Motor neuron (in vitro differentiated cells): ENCODE measurements around the gene MACROH2A1. TPM values are rescaled to one million over a fixed set of nuclear protein-coding genes. Genes with fewer than 3 reads are reported as not detected.

ENCODE experiments used
- ATAC-seq, 8 experiments: fragments of 200-7000 bp; cut with Tn5 transposase; replicated peaks in 6 of 8; 2 replicates each; pipeline ENCODE4 v1.8.0; 2021; ENCODE audit warnings: mild to moderate bottlenecking in 8 of 8, moderate library complexity in 8 of 8
- H3K27ac ChIP-seq, 2 donors: fragments of 250-450 bp; sonication (Bioruptor Pico); 2 replicates each; pipeline ENCODE4 v1.9.0; 2021; ENCODE audit warnings: antibody characterized with exemption in 2 of 2, mild to moderate bottlenecking in 2 of 2, moderate library complexity in 1 of 2
- H3K4me1 ChIP-seq, 2 donors: fragments of 250-450 bp; sonication (Bioruptor Pico); replicated peaks in 1 of 2; 2 replicates each; pipeline ENCODE4 v1.6.1; 2021; ENCODE audit warnings: antibody characterized with exemption in 2 of 2, mild to moderate bottlenecking in 2 of 2, moderate library complexity in 1 of 2
- H3K4me3 ChIP-seq, 5 donors: fragments of 250-450 bp; sonication (Bioruptor Pico); 2 replicates each; pipeline ENCODE4 v1.9.0; 2021; ENCODE audit warnings: antibody characterized with exemption in 5 of 5, mild to moderate bottlenecking in 5 of 5, moderate library complexity in 4 of 5
- WGBS, 10 experiments: fragments of 450-650 bp; shearing (Covaris generic); methylation state at CpG; one replicate each; pipeline ENCODE4 v1.0.0; 2022; 5-methylcytosine and 5-hydroxymethylcytosine counted together
- in situ Hi-C, 9 experiments: fragments of 400-800 bp; cut with MboI; loops; one replicate each; pipeline ENCODE4 v1.15.0; 2021; ENCODE audit warnings: low sequenced_read_pairs in 9 of 9, low pct_unique_long_range_greater_than_20kb in 2 of 9; ENCODE audit not compliant: unreplicated experiment in 9 of 9
- total RNA-seq, 8 experiments: library from RNA; unstranded; fragments of 300-600 nt; gene quantifications; 2 replicates each; pipeline versions ENCODE4 v1.2.3 to v1.2.4, GENCODE V29; 2022

The MACROH2A1 gene
- total RNA-seq, 8 experiments from 2014 or later = 69.6 to 273 (median 126) TPM

DNA sequence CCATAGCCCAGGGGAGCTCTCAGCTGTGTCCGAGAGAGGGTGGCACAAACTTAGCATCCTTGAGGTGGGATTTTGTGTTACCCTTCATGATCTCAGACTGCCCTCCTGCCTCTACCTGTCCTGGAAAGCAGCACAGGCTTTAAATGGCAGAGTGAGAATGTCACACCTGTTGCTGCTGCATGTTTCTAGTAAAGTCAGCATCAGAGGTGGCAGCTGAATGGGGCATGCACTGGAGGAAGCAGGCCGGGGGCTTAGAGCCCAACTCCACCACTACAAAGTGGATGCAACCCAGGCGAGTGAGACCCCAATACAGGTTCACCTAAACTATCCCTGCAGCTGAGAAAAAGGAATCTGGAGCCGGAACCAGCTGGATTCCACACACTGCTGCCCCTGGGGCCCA, 51.6 kb downstream of the MACROH2A1 start:
- ATAC-seq = no peak
- no peaks in the 10 kb centered on the region for H3K4me1 ChIP-seq
- no peak overlapping the region for H3K27ac ChIP-seq
- H3K4me3 ChIP-seq = no peak overlapping the region
- in situ Hi-C loops = loop anchor here in 1 of 9 experiments (25.0 kb wide), 1 partner anchor 310 kb away; the partner anchor contains the start of gene PITX1
- WGBS, 10 experiments = 83 to 100% (median 94%) methylated on average over 1 to 4 of the region's 4 CpGs; no CpG with 5 or more reads in 4 of the 10 experiments

DNA sequence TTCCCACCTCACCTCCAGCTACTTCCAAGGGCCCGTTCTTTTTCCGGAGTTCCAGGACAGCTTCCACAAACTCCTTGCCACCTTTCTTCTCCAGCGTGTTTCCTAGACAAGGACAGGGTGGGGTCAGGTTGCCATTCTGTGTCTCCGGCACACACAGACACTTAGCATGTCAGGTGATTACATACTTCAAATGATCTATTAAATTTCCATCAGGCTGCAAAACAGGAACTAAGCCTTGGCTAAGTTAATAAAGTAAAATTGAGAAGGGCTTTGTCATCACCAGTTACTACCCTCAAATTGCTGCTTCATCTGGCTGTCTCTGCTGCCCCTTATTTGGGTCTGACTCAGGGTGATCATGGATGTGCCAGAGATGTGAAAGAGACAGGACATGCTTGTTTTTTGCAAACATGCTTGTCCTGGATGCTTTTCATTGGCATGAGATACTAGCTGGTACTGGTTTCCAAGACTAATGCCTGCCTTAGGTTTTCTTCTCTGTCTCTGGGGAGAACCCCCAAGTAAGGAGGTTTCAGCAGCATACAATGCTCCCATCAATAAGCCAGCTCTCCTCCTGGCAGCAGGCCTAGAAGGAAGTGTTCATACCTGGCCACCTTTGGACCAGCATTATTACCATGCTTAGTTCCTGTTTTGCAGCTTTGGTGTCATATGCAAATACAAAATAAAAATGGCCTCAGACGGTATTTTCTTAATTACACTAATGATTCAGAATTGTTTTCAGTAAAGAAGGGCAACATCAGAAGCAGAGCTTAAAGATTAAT, 52.9 kb downstream of the MACROH2A1 start:
- no peak overlapping the region for H3K27ac ChIP-seq
- in situ Hi-C loops = loop anchor here in 1 of 9 experiments (25.0 kb wide), 1 partner anchor 309 kb away; the partner anchor contains the start of gene PITX1
- no peak for ATAC-seq
- H3K4me3 ChIP-seq = no peak overlapping the region
- H3K4me1 ChIP-seq = no peaks in the 10 kb centered on the region
- WGBS, 10 experiments = 0 to 100% (median 93%) methylated on average over 1 to 5 of the region's 5 CpGs; no CpG with 5 or more reads in 3 of the 10 experiments

DNA sequence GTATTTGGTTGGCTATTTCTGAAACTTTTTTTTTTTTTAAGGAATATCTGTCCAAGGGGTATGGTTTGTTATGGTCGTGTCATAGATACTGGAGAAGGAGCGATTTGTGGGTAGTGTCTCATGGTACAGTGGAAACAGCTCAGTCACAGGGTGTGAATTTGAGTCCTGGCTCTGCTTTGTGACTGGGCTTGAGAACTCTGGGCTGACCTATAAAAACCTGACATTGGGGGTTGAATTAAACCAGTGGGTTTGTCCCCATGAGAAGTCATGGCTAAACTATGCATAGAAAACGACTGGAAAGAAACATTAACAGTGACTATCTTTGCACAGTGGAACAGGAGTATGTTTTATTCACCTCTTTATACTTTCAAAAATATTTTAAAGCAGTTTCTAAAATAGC, 54.7 kb downstream of the MACROH2A1 start:
- no peaks in the 10 kb centered on the region for H3K4me1 ChIP-seq
- no peak overlapping the region for H3K4me3 ChIP-seq
- peak in 2 of 8 experiments; percentile 69 to 71 for ATAC-seq
- in situ Hi-C loops = loop anchor here in 1 of 9 experiments (25.0 kb wide), 1 partner anchor 307 kb away; the partner anchor contains the start of gene PITX1
- WGBS, 10 experiments = 0 to 88% (median 53%) methylated on average over 1 to 3 of the region's 3 CpGs; no CpG with 5 or more reads in 2 of the 10 experiments
- H3K27ac ChIP-seq = no peak overlapping the region

DNA sequence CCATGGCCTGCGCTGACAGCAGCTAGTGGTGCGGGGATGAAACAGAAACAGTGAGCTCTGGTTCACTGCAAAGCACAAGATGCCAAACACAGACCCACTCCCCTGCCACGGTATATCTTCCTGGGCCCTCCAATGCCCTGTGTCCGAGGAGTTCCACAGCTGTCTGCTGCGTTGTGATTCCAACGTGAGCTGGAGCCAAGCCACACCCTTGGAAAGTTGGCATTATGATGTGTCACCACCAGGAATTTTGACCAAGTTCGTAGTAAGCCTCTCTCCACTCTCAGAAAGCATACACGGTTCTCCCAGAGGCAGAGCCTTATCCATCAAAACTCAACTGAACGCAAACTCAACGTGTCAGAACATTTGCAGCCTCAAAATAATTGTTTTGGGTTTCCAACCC, 55.6 kb downstream of the MACROH2A1 start:
- peak in 1 of 8 experiments; percentile 38 for ATAC-seq
- in situ Hi-C loops = loop anchor here in 1 of 9 experiments (25.0 kb wide), 1 partner anchor 306 kb away; the partner anchor contains the start of gene PITX1
- no peak overlapping the region for H3K27ac ChIP-seq
- H3K4me1 ChIP-seq = no peaks in the 10 kb centered on the region
- WGBS, 10 experiments = 26 to 100% (median 94%) methylated on average over 3 to 10 of the region's 10 CpGs; no CpG with 5 or more reads in 3 of the 10 experiments
- no peak overlapping the region for H3K4me3 ChIP-seq

DNA sequence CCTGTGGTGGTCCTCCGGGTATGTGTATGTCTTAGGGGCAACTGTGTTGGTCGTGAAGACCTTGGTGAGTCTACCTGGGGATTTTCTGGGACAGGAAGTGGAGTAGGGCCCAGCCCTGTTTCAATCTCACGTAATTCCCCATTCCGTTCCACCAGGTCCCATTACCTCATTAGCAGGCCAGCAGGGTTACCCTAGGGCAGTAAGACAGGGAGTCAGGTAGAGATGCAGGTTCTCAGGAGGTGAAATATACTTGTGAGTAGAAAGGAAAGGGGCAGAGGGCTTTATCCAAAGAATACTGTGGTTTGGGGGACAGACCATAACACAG, 56.5 kb downstream of the MACROH2A1 start:
- H3K4me1 ChIP-seq = no peaks in the 10 kb centered on the region
- 80 to 100% (median 100%) methylated on average over 1 to 2 of the region's 4 CpGs; no CpG with 5 or more reads in 5 of the 10 experiments for WGBS, 10 experiments
- in situ Hi-C loops = loop anchor here in 1 of 9 experiments (25.0 kb wide), 1 partner anchor 305 kb away; the partner anchor contains the start of gene PITX1
- ATAC-seq = no peak
- no peak overlapping the region for H3K4me3 ChIP-seq
- no peak overlapping the region for H3K27ac ChIP-seq

DNA sequence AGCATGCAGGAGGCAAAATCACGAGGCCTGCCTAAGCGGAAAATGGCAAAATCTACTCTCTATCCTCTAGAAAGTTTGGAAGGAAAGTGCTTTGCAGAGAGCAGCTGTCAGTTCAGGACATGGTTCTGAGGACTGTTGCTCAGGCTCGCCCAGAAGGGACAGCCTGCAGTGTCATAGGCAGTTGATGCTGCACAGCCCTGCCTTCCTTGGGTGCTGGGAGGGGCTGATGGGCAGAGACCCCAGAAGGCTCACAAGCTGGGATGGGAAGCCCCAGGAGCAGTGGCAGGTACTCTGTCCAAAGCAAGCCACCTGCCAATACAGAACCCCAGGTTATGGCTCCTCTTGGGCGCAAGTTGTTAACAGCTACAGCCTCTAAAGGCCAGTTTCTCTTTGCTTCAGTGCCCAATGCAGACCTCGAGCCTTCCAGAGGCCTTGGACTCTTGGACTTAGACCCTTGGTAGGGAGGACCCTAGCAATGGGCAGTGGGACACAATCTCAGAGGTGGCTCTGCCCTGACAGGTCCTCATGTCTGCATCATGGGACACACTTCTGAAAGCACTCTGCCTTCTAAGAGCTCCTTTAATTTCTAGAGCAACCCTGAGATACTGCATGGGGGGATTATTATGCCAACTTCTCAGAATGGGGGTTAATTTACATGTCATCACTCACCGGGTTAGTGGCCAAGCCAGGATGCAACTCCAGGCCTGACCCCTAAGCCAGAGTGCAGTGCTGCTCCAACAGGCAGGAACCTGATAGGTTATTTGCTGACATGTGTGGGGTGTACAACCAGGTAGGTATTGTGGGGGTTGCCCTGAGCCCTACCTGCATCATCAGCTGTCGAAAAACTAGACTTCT, 57.1 kb downstream of the MACROH2A1 start:
- H3K4me1 ChIP-seq = no peaks in the 10 kb centered on the region
- ATAC-seq = no peak
- H3K4me3 ChIP-seq = no peak overlapping the region
- no peak overlapping the region for H3K27ac ChIP-seq
- WGBS, 10 experiments = 60 to 100% (median 93%) methylated on average over 1 to 5 of the region's 7 CpGs; no CpG with 5 or more reads in 4 of the 10 experiments
- in situ Hi-C loops = loop anchor here in 1 of 9 experiments (25.0 kb wide), 1 partner anchor 305 kb away; the partner anchor contains the start of gene PITX1

DNA sequence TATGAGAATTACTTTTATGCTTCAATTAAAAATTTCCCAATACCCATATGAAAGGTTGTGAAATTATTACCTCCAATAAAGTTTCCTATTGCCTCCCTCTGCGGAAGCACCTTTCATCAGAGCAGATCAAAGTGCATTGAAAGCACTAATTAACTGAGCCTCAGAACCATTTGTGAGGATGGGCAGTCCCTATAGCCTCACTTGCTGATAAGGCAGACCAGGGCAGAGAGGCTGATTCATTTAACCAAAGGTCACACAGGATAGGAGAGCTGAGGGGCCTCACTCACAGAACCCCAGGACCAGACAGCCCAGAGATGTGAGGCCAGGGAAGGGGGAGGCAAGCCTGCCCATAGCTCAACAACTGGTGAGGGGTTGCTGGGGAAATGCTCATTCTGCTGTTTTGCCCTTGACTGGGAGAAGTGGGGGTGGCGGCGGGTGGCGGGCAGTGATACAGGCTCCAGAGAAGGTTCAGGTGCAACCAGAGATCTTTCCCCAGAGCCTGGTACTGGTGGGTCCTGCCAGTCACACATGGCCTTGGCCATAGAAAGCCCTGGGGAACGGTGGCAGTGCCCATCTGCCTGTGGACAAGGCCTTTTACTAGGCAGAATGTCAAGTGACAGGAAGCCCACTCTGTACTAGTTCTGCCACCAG, 57.9 kb downstream of the MACROH2A1 start:
- H3K4me3 ChIP-seq = no peak overlapping the region
- WGBS, 10 experiments = 80 to 100% (median 96%) methylated on average over 1 to 4 of the region's 5 CpGs; no CpG with 5 or more reads in 4 of the 10 experiments
- H3K4me1 ChIP-seq = no peaks in the 10 kb centered on the region
- H3K27ac ChIP-seq = no peak overlapping the region
- no peak for ATAC-seq
- in situ Hi-C loops = loop anchor here in 1 of 9 experiments (25.0 kb wide), 1 partner anchor 304 kb away; the partner anchor contains the start of gene PITX1

DNA sequence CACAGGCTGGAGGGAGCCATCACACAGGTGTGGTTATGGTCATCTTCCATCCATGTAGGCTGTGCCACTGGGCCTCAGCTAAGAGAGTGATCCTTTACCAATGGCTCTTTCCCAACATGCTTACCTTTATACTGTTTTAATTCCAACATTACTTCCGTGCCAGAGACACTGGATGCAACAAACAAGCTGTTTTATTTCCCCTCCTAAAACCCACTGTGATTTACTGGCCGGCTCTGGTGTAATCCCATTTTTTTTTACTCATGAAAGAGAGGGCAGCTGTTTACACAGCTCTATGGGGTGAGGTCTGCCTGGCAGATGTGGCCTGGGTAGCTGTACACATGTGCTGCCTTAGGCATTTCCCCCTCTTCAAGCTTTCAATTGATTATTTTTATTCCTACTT, 58.5 kb downstream of the MACROH2A1 start:
- Histone ChIP-seq H3K27ac (no peak overlapping the region), H3K4me3 (no peak overlapping the region), H3K4me1 (no peaks in the 10 kb centered on the region)
- 29 to 100% (median 80%) methylated on average over 1 to 2 of the region's 2 CpGs; no CpG with 5 or more reads in 2 of the 10 experiments for WGBS, 10 experiments
- ATAC-seq = peak in 1 of 8 experiments; percentile 41
- in situ Hi-C loops = loop anchor here in 1 of 9 experiments (25.0 kb wide), 1 partner anchor 303 kb away; the partner anchor contains the start of gene PITX1

DNA sequence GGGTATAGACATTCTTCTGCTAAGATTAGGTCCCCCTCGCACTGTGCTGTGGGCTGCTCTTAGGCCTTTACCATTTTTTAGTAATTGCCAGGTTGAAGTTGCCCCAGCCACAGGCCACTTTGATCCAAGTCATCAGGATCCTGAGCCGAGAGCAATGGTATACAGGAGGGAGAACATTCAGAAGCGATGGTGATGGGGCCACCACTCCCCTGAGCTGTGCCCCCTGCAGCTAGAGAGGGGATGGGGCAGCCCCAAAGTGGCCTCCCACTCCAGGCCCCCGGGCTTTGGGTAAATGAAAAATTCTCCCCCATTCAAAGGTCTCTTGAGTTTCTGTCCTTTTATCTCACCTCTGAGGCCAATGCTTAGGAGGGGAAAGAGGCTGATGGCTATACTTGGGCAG, 59.4 kb downstream of the MACROH2A1 start:
- WGBS, 10 experiments = 80 to 100% (median 100%) methylated on average over 1 to 2 of the region's 4 CpGs; no CpG with 5 or more reads in 5 of the 10 experiments
- in situ Hi-C loops = loop anchor here in 1 of 9 experiments (25.0 kb wide), 1 partner anchor 302 kb away; the partner anchor contains the start of gene PITX1
- no peak for ATAC-seq
- Histone ChIP-seq H3K4me3 (no peak overlapping the region), H3K27ac (no peak overlapping the region), H3K4me1 (no peaks in the 10 kb centered on the region)

DNA sequence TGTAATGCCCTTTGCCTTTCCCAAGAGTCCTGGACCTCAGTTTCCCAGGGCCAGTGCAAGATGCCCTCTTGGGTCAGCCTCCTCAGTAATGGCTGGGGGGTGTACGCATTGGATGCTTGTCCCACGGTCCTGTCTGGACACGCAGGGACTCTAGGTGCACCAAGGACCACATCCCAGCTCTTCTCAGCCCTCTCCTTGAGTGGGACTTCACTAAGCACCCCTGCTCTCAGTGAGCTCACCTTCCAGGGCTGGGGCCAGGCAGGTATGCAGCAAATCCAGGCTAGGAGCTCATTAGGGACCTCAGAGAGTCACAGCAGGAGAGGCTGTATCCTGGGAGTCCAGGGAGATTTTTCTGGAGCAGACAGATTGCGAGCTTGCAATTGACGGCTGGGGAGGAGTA, 59.8 kb downstream of the MACROH2A1 start:
- Histone ChIP-seq H3K27ac (no peak overlapping the region), H3K4me1 (no peaks in the 10 kb centered on the region), H3K4me3 (no peak overlapping the region)
- WGBS, 10 experiments = 93 to 100% (median 97%) methylated on average over 1 to 4 of the region's 5 CpGs; no CpG with 5 or more reads in 4 of the 10 experiments
- ATAC-seq = no peak
- in situ Hi-C loops = loop anchor here in 1 of 9 experiments (25.0 kb wide), 1 partner anchor 302 kb away; the partner anchor contains the start of gene PITX1

DNA sequence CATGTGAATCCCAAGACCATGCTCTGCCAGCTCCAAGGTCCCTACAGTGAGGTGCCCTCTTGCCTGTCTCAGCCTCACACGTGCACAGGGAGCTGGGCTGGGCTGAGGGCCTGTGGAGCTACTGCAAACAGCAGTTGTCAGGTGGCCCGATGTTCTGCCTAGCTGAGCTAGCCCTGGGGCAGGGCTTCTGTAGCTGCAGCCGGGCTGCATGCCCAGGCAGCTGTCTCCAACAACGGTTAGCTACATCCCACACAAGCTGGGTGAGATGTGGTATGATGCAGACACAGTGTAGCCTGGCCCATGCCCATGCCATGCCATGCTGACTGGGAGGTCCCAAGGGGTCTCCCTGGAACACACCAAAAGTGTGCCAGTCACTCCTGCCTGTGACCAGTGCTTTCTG, 62.0 kb downstream of the MACROH2A1 start:
- Histone ChIP-seq H3K27ac (no peak overlapping the region), H3K4me1 (no peaks in the 10 kb centered on the region), H3K4me3 (no peak overlapping the region)
- 0 to 73% methylated on average over 1 to 2 of the region's 4 CpGs; no CpG with 5 or more reads in 8 of the 10 experiments for WGBS, 10 experiments
- in situ Hi-C loops = loop anchor here in 1 of 9 experiments (25.0 kb wide), 1 partner anchor 300 kb away; the partner anchor contains the start of gene PITX1
- peak in 5 of 8 experiments; percentile 13 to 74 (median 47) for ATAC-seq
